ENCODE data around the gene TMEM256. TPM values are rescaled to one million over a fixed set of nuclear protein-coding genes. Genes with fewer than 3 reads are reported as not detected.

The TMEM256 gene
- total RNA-seq, 4 donors from 2014 or later, result 45.8 to 98.2 (median 83.2) TPM

- TF ChIP-seq CTCF (IDR thresholded peaks at IDR 0.05), result no peak
- ATAC-seq (ENCODE audit: low FRiP score) (no peak), DNase-seq (ENCODE audit: low spot score) (no peak)
These were observed 10.9 kb upstream of the TMEM256 start for GRCh38 chr17:7414837-7415236.

GRCh38 chr17:7413346-7413985, 9.6 kb upstream of the TMEM256 start:
- ATAC-seq (ENCODE audit: low FRiP score) (peak; percentile 41), DNase-seq (ENCODE audit: low spot score) (no peak)
- TF ChIP-seq CTCF (IDR thresholded peaks at IDR 0.05), result no peak

GRCh38 chr17:7411427-7411750, 7.5 kb upstream of the TMEM256 start:
- no peak for TF ChIP-seq CTCF (IDR thresholded peaks at IDR 0.05)
- ATAC-seq (ENCODE audit: low FRiP score) (no peak), DNase-seq (ENCODE audit: low spot score) (no peak)

- ATAC-seq (ENCODE audit: low FRiP score) (no peak), DNase-seq (ENCODE audit: low spot score) (no peak)
- TF ChIP-seq CTCF (IDR thresholded peaks at IDR 0.05), result no peak
These were observed 6.9 kb upstream of the TMEM256 start for GRCh38 chr17:7410634-7411426.

- no peak for ATAC-seq (ENCODE audit: low FRiP score)
- no peak for TF ChIP-seq CTCF (IDR thresholded peaks at IDR 0.05)
These were observed 5.8 kb upstream of the TMEM256 start for GRCh38 chr17:7409716-7410115.

GRCh38 chr17:7408863-7409262, 5.0 kb upstream of the TMEM256 start:
- ATAC-seq (ENCODE audit: low FRiP score), result no peak
- no peak for DNase-seq (ENCODE audit: low spot score)
- TF ChIP-seq CTCF (IDR thresholded peaks at IDR 0.05), result no peak

More at GRCh38 chr17:7409716-7410115, 5.8 kb upstream of the TMEM256 start:
- DNase-seq (ENCODE audit: low spot score), result no peak

GRCh38 chr17:7408252-7408727, 4.4 kb upstream of the TMEM256 start:
- ATAC-seq (ENCODE audit: low FRiP score) (no peak), DNase-seq (ENCODE audit: low spot score) (no peak)
- TF ChIP-seq CTCF (IDR thresholded peaks at IDR 0.05), result no peak
